Inflammatory macrophage treated with lipopolysaccharide for 4 hours (primary cell): ENCODE measurements around the gene EGFLAM.

Experiments
- DNase-seq: peaks from one replicate; pipeline ENCODE4 v3.0.0-alpha.2; 2020

EGFLAM gene

DNA sequence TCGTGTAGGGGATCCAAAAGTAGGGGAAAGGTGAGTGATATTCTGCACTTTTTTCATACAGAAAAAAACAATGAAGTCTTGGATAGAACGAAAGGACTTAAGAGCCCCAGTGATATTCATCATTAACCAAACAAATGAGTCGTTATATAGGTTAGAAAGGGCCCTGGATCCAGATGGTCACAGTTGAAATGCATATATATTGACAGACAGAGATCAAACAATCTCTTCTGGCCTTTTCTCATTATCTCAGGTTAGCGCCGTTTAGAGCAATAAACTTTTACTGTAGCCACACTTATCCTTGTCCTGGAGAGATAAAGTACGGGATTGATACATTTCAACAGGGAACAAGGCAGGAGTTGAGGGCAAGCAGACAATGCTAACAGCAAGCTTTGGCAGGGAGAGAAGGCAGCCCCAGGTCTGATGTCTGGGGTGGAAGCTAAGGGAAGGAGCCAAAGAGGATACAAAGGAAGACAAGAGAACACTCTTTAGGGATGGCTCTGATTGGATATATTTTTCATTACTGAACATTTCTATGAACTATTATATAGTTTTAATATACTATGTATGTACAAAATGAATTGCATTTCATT is 221.1 kb downstream of the EGFLAM start:
- no peak for DNase-seq

DNA sequence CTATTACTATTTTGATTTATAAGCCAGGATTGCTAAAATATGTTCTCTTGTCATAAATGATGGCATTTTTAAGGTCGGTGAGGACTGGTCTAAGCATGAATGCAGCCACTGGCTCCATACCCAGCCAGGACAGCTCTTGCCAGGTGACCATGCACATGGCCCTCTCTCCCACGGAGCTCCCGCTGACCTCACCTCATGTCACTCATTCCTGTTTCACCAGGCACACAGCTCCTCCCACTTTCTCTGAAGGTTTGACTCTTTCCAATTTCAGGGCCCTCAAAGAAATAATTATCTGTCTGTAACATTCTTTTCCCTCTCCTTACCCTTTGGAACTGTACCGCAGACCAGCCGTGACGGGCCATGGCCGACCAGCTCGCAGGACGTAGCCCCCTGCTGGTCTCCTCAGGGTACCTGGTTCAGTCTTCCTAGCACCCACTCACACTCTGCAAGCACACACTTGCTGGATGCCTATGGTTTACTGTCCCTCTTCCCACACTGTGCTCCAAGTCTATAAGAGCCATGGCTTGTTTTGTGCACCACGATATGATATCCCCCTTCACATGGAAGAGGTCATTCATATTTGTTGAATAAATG is 225.5 kb downstream of the EGFLAM start:
- DNase-seq: no peak

- DNase-seq: no peak
Measured at GRCh38 chr5:38494175-38494574, 235.8 kb downstream of the EGFLAM start.

DNA sequence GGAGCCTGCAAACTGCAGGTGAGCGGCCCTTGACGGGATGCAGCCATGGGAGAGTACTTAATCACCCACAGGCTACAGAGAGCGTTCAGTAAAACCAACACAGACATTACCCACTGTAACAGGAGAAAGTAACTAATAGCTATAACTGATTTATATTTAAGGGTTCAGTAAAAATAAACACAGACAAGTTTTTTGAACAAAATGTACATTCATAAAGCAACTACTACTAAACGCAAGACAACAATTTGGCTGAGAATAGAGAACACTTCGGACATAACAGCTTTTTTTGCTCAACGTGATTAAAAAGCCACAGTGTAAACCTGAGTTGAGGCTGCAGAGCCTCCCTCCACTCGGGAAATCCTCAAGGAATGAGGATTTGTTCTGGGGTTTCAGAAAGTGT is 236.4 kb downstream of the EGFLAM start:
- DNase-seq: no peak

- no peak for DNase-seq
Measured at GRCh38 chr5:38497946-38498345, 239.6 kb downstream of the EGFLAM start.

DNA sequence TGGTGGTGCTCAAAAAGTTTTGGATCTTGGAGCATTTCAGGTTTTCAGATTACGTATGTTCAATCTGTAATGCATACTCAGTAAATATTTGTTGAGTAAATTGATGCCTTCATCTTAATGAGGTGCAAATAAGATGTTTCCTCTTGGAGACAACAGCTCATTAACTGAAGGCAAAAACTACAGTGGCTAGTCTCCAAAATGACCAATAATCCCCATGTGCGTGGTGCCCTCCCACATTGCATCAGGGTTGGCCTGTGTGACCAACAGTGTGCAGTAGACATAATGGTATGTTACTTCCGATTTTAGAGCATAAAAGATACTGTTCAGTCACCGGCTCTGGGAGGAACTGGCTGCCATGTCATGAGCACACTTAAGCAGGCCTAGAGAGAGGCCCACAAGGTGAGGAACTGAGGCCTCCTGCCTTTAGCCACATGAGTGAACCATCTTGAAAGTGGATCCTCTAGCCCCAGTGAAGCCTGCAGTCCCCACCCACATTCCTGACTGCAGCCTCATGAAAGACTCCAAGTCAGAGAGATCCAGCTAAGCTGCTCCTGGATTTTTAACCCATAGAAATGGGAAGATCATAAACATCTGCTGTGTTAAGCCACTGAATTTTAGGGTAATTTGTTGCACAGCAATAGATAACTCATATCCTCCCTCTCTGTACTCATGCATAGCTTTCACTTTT is 242.4 kb downstream of the EGFLAM start:
- no peak for DNase-seq

DNA sequence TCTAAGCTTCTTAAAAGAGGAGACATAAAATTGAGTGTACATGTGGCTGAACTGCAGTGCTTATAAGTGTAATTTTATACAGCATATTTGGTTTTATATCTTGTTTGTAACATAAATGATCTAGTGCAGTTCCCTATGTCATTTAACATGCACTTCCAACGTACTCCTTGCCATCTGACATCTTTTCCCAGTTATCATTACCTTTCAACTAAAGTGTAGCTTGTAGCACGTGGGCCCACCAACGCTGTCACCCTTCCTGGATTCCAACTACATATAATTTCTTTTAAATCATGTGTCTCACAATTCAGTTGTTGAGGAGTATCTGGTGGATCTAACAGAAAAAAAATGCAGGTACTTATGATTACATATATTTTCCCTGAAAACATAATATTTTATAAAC is 247.9 kb downstream of the EGFLAM start:
- no peak for DNase-seq

DNA sequence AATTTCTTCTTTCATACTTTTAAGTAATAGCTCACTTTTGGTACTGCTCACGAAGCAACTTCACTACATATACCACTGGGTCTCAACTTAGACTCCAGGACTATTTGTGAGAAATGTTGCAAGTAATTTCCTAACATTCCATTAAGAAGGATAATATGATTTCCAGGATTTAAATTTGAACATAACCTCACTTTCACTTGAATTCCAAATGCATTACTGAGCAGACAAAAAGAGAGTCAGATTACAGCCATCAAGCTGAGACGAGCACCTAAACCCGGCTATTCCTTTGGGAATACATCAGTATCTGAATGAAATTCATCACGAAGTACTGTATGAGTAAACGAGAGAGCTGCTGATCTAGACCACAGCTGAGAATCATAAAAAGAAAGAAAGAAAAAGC is 250.8 kb downstream of the EGFLAM start:
- DNase-seq: no peak
